ENCODE measurements around the gene UAP1L1.
"Not testable (repeated sequence)": the region's sequence is repeated elsewhere in the genome, so short reads cannot be mapped to it uniquely, and the experiment has no call there.

DNA sequence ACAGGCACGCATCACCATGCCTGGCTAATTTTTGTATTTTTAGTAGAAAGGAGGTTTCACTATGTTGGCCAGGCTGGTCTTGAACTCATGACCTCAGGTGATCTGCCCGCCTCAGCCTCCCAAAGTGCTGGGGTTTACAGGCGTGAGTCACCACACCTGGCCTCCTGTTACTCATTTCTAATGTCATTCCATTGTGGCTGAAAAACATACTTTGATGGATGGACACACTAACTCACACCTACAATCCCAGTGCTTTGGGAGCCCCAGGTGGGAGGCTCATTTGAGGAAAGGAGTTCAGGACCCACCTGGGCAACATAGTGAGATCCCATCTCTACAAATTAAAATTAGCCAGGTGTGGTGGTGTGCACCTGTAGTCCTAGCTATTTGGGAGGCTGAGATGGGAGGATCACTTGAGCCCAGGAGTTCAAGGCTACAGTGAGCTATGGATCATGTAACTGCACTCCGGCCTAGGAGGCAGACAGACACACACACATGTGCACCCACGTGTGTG is 46.7 kb downstream of the UAP1L1 start:
- not testable (repeated sequence) for TF ChIP-seq EZH2 (IDR thresholded peaks at IDR 0.05; ENCODE audit: low read depth, low read length, severe bottlenecking); EGR1 (IDR thresholded peaks at IDR 0.05; ENCODE audit: borderline replicate concordance, low read depth, low read length)
- TF ChIP-seq, protein P1, sequence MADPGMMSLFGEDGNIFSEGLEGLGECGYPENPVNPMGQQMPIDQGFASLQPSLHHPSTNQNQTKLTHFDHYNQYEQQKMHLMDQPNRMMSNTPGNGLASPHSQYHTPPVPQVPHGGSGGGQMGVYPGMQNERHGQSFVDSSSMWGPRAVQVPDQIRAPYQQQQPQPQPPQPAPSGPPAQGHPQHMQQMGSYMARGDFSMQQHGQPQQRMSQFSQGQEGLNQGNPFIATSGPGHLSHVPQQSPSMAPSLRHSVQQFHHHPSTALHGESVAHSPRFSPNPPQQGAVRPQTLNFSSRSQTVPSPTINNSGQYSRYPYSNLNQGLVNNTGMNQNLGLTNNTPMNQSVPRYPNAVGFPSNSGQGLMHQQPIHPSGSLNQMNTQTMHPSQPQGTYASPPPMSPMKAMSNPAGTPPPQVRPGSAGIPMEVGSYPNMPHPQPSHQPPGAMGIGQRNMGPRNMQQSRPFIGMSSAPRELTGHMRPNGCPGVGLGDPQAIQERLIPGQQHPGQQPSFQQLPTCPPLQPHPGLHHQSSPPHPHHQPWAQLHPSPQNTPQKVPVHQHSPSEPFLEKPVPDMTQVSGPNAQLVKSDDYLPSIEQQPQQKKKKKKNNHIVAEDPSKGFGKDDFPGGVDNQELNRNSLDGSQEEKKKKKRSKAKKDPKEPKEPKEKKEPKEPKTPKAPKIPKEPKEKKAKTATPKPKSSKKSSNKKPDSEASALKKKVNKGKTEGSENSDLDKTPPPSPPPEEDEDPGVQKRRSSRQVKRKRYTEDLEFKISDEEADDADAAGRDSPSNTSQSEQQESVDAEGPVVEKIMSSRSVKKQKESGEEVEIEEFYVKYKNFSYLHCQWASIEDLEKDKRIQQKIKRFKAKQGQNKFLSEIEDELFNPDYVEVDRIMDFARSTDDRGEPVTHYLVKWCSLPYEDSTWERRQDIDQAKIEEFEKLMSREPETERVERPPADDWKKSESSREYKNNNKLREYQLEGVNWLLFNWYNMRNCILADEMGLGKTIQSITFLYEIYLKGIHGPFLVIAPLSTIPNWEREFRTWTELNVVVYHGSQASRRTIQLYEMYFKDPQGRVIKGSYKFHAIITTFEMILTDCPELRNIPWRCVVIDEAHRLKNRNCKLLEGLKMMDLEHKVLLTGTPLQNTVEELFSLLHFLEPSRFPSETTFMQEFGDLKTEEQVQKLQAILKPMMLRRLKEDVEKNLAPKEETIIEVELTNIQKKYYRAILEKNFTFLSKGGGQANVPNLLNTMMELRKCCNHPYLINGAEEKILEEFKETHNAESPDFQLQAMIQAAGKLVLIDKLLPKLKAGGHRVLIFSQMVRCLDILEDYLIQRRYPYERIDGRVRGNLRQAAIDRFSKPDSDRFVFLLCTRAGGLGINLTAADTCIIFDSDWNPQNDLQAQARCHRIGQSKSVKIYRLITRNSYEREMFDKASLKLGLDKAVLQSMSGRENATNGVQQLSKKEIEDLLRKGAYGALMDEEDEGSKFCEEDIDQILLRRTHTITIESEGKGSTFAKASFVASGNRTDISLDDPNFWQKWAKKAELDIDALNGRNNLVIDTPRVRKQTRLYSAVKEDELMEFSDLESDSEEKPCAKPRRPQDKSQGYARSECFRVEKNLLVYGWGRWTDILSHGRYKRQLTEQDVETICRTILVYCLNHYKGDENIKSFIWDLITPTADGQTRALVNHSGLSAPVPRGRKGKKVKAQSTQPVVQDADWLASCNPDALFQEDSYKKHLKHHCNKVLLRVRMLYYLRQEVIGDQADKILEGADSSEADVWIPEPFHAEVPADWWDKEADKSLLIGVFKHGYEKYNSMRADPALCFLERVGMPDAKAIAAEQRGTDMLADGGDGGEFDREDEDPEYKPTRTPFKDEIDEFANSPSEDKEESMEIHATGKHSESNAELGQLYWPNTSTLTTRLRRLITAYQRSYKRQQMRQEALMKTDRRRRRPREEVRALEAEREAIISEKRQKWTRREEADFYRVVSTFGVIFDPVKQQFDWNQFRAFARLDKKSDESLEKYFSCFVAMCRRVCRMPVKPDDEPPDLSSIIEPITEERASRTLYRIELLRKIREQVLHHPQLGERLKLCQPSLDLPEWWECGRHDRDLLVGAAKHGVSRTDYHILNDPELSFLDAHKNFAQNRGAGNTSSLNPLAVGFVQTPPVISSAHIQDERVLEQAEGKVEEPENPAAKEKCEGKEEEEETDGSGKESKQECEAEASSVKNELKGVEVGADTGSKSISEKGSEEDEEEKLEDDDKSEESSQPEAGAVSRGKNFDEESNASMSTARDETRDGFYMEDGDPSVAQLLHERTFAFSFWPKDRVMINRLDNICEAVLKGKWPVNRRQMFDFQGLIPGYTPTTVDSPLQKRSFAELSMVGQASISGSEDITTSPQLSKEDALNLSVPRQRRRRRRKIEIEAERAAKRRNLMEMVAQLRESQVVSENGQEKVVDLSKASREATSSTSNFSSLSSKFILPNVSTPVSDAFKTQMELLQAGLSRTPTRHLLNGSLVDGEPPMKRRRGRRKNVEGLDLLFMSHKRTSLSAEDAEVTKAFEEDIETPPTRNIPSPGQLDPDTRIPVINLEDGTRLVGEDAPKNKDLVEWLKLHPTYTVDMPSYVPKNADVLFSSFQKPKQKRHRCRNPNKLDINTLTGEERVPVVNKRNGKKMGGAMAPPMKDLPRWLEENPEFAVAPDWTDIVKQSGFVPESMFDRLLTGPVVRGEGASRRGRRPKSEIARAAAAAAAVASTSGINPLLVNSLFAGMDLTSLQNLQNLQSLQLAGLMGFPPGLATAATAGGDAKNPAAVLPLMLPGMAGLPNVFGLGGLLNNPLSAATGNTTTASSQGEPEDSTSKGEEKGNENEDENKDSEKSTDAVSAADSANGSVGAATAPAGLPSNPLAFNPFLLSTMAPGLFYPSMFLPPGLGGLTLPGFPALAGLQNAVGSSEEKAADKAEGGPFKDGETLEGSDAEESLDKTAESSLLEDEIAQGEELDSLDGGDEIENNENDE (IDR thresholded peaks at IDR 0.05; ENCODE audit: insufficient replicate concordance, low read length): not testable (repeated sequence)
- TF ChIP-seq, protein P2, sequence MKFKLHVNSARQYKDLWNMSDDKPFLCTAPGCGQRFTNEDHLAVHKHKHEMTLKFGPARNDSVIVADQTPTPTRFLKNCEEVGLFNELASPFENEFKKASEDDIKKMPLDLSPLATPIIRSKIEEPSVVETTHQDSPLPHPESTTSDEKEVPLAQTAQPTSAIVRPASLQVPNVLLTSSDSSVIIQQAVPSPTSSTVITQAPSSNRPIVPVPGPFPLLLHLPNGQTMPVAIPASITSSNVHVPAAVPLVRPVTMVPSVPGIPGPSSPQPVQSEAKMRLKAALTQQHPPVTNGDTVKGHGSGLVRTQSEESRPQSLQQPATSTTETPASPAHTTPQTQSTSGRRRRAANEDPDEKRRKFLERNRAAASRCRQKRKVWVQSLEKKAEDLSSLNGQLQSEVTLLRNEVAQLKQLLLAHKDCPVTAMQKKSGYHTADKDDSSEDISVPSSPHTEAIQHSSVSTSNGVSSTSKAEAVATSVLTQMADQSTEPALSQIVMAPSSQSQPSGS (IDR thresholded peaks at IDR 0.05; ENCODE audit: low read length): not testable (repeated sequence)
